Ovary (tissue), 3 donors: ENCODE measurements around the gene HTRA1.

Source experiments
- CTCF ChIP-seq, 3 donors: fragments of 450-650 bp in 2 of 3; fragments of 200-600 bp in 1 of 3; IDR thresholded peaks; one replicate each; pipeline versions ENCODE4 v1.5.1 to v1.8.0; 2016 to 2022; ENCODE audit warnings: antibody characterized with exemption in 3 of 3, mild to moderate bottlenecking in 1 of 3
- EP300 ChIP-seq: sonication (generic); formaldehyde crosslinking; IDR thresholded peaks from one replicate; pipeline ENCODE4 v1.6.1; 2017; ENCODE audit warnings: antibody characterized with exemption
- POLR2A ChIP-seq: fragments of 450-650 bp; IDR thresholded peaks from one replicate; pipeline ENCODE4 v1.6.1; 2017; ENCODE audit warnings: antibody characterized with exemption, mild to moderate bottlenecking, moderate library complexity
- donor health status: DM: no; HTN: no; CAD: no.

- TF ChIP-seq CTCF (IDR thresholded peaks at IDR 0.05) (no peak), POLR2A (no peak), EP300 (no peak)
Observed at GRCh38 chr10:122480146-122480833, 18.9 kb downstream of the HTRA1 start.
